T-cell (primary cell): ENCODE results near the gene LRRC61. TPM values are rescaled to one million over a fixed set of nuclear protein-coding genes. Genes with fewer than 3 reads are reported as not detected.
"Not testable (repeated sequence)": the region's sequence is repeated elsewhere in the genome, so short reads cannot be mapped to it uniquely, and the experiment has no call there.

Source experiments
- ATAC-seq, 4 experiments: fragments of 200-7000 bp in 3 of 4; fragments of 150-1000 bp in 1 of 4; cut with Tn5 transposase; replicated peaks in 1 of 4; 1 replicate in 3 of 4; 2 replicates in 1 of 4; pipeline ENCODE4 v1.10.0; 2021; ENCODE audit warnings: moderate library complexity in 3 of 4, mild to moderate bottlenecking in 2 of 4, moderate number of reproducible peaks in 1 of 4
- CTCF ChIA-PET, 2 donors: fragments of 300-600 bp; sonication (Branson Sonifier 250); formaldehyde crosslinking; loops; one replicate each; lab custom pipeline; 2022; ENCODE audit warnings: antibody characterized with exemption in 2 of 2; lab: Charles Lee
- POLR2A ChIA-PET, 2 donors: fragments of 300-600 bp; sonication (Branson Sonifier 250); formaldehyde crosslinking; loops; one replicate each; lab custom pipeline; 2022; ENCODE audit warnings: antibody characterized with exemption in 2 of 2; lab: Charles Lee
- DNase-seq, 35 experiments: peaks; one replicate each; pipeline versions ENCODE4 v3.0.0 to v3.0.0-alpha.2; 2013 to 2023
- H3K27ac ChIP-seq: one replicate; pipeline ENCODE4 v1.5.1; 2013; ENCODE audit warnings: low read length
- H3K27me3 ChIP-seq, 2 experiments: replicated peaks in 1 of 2; 1 replicate in 1 of 2; 2 replicates in 1 of 2; pipeline versions ENCODE4 v1.6.1 to v1.7.0; 2013; ENCODE audit warnings: low read length in 1 of 2, mixed read lengths in 1 of 2; ENCODE audit not compliant: control insufficient read depth in 2 of 2, insufficient read depth in 2 of 2; ENCODE audit errors: extremely low read depth in 1 of 2
- H3K36me3 ChIP-seq, 2 donors: 1 replicate in 1 of 2; 2 replicates in 1 of 2; pipeline versions ENCODE4 v1.6.1 to v1.7.0; 2013; ENCODE audit warnings: low read length in 1 of 2; ENCODE audit not compliant: control insufficient read depth in 2 of 2, insufficient read depth in 1 of 2; ENCODE audit errors: extremely low read depth in 1 of 2
- H3K4me1 ChIP-seq, 2 experiments: 1 replicate in 1 of 2; 2 replicates in 1 of 2; pipeline versions ENCODE4 v1.6.1 to v1.7.0; 2013; ENCODE audit warnings: low read length in 2 of 2, mixed read lengths in 1 of 2; ENCODE audit not compliant: insufficient read depth in 2 of 2, control insufficient read depth in 1 of 2; ENCODE audit errors: extremely low read depth in 1 of 2
- H3K4me3 ChIP-seq, 2 donors: 1 replicate in 1 of 2; 2 replicates in 1 of 2; pipeline versions ENCODE4 v1.5.1 to v1.7.0; 2013; ENCODE audit warnings: mild to moderate bottlenecking in 2 of 2, low read length in 1 of 2, moderate library complexity in 1 of 2; ENCODE audit not compliant: control insufficient read depth in 1 of 2; ENCODE audit errors: extremely low read depth in 1 of 2
- H3K9me3 ChIP-seq: 2 replicates; pipeline ENCODE4 v1.7.0; 2013
- H3K27ac Mint-ChIP-seq, 2 donors: one replicate each; pipeline ENCODE4 v1.8.0; 2020 to 2021; ENCODE audit warnings: mild to moderate bottlenecking in 2 of 2, mixed read lengths in 2 of 2
- H3K27me3 Mint-ChIP-seq, 2 donors: one replicate each; pipeline ENCODE4 v1.8.0; 2021 to 2022; ENCODE audit warnings: mixed read lengths in 2 of 2
- H3K36me3 Mint-ChIP-seq: one replicate; pipeline ENCODE4 v1.8.0; 2021; ENCODE audit warnings: mixed read lengths
- H3K4me1 Mint-ChIP-seq, 3 donors: one replicate each; pipeline ENCODE4 v1.8.0; 2020 to 2022; ENCODE audit warnings: mixed read lengths in 3 of 3, mild to moderate bottlenecking in 1 of 3
- H3K4me3 Mint-ChIP-seq, 3 donors: one replicate each; pipeline ENCODE4 v1.8.0; 2020 to 2022; ENCODE audit warnings: mild to moderate bottlenecking in 3 of 3, mixed read lengths in 3 of 3, moderate library complexity in 3 of 3
- H3K9me3 Mint-ChIP-seq, 3 donors: one replicate each; pipeline ENCODE4 v1.8.0; 2020 to 2022; ENCODE audit warnings: mixed read lengths in 3 of 3
- WGBS: methylation state at CpG from one replicate; pipeline ENCODE4 v1.1.5; 2013; ENCODE audit warnings: missing lambda C conversion rate; ENCODE audit not compliant: insufficient coverage; 5-methylcytosine and 5-hydroxymethylcytosine counted together
- total RNA-seq, 35 experiments: library from RNA in 6 of 35; stranded (reverse) in 6 of 35; fragments of 120-200 nt in 1 of 35; gene quantifications; one replicate each; pipeline versions ENCODE4 v1.2.1 to v1.2.4 and lab custom pipeline; 2013 to 2026

The LRRC61 gene
- total RNA-seq, 5 donors from 2014 or later (not counting 1 experiment from before 2014, with no cell fraction given), result 8.8 to 21.4 (median 16.6) TPM

- Histone ChIP-seq H3K36me3 (peaks cover 0 to 4% of the 10 kb centered on the region in 2 donors), H3K27me3 (no peaks in the 10 kb centered on the region), H3K4me1 (peaks cover 6 to 25% of the 10 kb centered on the region in 2 experiments), H3K27ac (no peak overlapping the region), H3K9me3 (no peaks in the 10 kb centered on the region), H3K4me3 (no peak overlapping the region)
- POLR2A ChIA-PET, result no interaction called here
- no peak for ATAC-seq
- Mint-ChIP-seq H3K4me3 (no peak overlapping the region), H3K27ac (no peak overlapping the region), H3K27me3 (no peaks in the 10 kb centered on the region), H3K9me3 (no peaks in the 10 kb centered on the region), H3K4me1 (peaks cover 31 to 39% (median 36%) of the 10 kb centered on the region in 3 donors), H3K36me3 (peaks cover 3% of the 10 kb centered on the region)
- WGBS, result 91% methylated on average over 16 of the region's 20 CpGs
- no peak for DNase-seq
- CTCF ChIA-PET, result no interaction called here
These were observed 59.1 kb downstream of the LRRC61 start for GRCh38 chr7:150382123-150382843.

- Mint-ChIP-seq H3K4me3 (no peak overlapping the region), H3K4me1 (peaks cover 25 to 34% (median 31%) of the 10 kb centered on the region in 3 donors), H3K9me3 (no peaks in the 10 kb centered on the region), H3K27me3 (no peaks in the 10 kb centered on the region), H3K27ac (no peak overlapping the region), H3K36me3 (peaks cover 3% of the 10 kb centered on the region)
- H3K27me3 ChIP-seq, result no peaks in the 10 kb centered on the region
- no peak overlapping the region for H3K27ac ChIP-seq
- H3K4me1 ChIP-seq, result peaks cover 6 to 25% of the 10 kb centered on the region in 2 experiments
- POLR2A ChIA-PET, result no interaction called here
- H3K36me3 ChIP-seq, result peaks cover 0 to 4% of the 10 kb centered on the region in 2 donors
- ATAC-seq (no peak), DNase-seq (no peak)
- no peak overlapping the region for H3K4me3 ChIP-seq
- CTCF ChIA-PET, result no interaction called here
- no peaks in the 10 kb centered on the region for H3K9me3 ChIP-seq
- no CpG with 5 or more reads among the region's 4 CpGs for WGBS
These were observed 59.7 kb downstream of the LRRC61 start for GRCh38 chr7:150382844-150383225.

GRCh38 chr7:150383710-150384397, 60.7 kb downstream of the LRRC61 start:
- no peak overlapping the region for H3K27ac Mint-ChIP-seq
- no peaks in the 10 kb centered on the region for H3K27me3 Mint-ChIP-seq
- WGBS, result 98% methylated on average over 16 of the region's 22 CpGs
- no peak for DNase-seq
- CTCF ChIA-PET, result no interaction called here
- POLR2A ChIA-PET, result no interaction called here
- H3K4me1 ChIP-seq, result peaks cover 6 to 14% of the 10 kb centered on the region in 2 experiments
- no peaks in the 10 kb centered on the region for H3K27me3 ChIP-seq
- H3K9me3 Mint-ChIP-seq, result no peaks in the 10 kb centered on the region
- no peak for ATAC-seq
- H3K9me3 ChIP-seq, result no peaks in the 10 kb centered on the region
- H3K4me3 Mint-ChIP-seq, result no peak overlapping the region
- peaks cover 20 to 29% (median 26%) of the 10 kb centered on the region in 3 donors for H3K4me1 Mint-ChIP-seq
- H3K36me3 Mint-ChIP-seq, result peaks cover 3% of the 10 kb centered on the region
- H3K36me3 ChIP-seq, result peaks cover 0 to 4% of the 10 kb centered on the region in 2 donors
- H3K4me3 ChIP-seq, result no peak overlapping the region
- no peak overlapping the region for H3K27ac ChIP-seq

- Mint-ChIP-seq H3K36me3 (peaks cover 3% of the 10 kb centered on the region), H3K9me3 (no peaks in the 10 kb centered on the region), H3K4me1 (peaks cover 19 to 26% (median 24%) of the 10 kb centered on the region in 3 donors), H3K27me3 (no peaks in the 10 kb centered on the region), H3K4me3 (no peak overlapping the region), H3K27ac (peak overlapping the region in 1 of 2 donors; percentile 52)
- no peak for DNase-seq
- Histone ChIP-seq H3K4me1 (peaks cover 5 to 12% of the 10 kb centered on the region in 2 experiments), H3K27me3 (no peaks in the 10 kb centered on the region), H3K36me3 (peaks cover 0 to 4% of the 10 kb centered on the region in 2 donors), H3K9me3 (no peaks in the 10 kb centered on the region), H3K4me3 (no peak overlapping the region), H3K27ac (no peak overlapping the region)
- CTCF ChIA-PET, result no interaction called here
- 70% methylated on average over 3 of the region's 15 CpGs for WGBS
- POLR2A ChIA-PET, result no interaction called here
- no peak for ATAC-seq
These were observed 61.5 kb downstream of the LRRC61 start for GRCh38 chr7:150384406-150385301.

- no peak overlapping the region for H3K27ac Mint-ChIP-seq
- Histone ChIP-seq H3K36me3 (peaks cover 0 to 4% of the 10 kb centered on the region in 2 donors), H3K4me1 (peaks cover 0 to 5% of the 10 kb centered on the region in 2 experiments), H3K27me3 (no peaks in the 10 kb centered on the region), H3K27ac (no peak overlapping the region), H3K9me3 (no peaks in the 10 kb centered on the region), H3K4me3 (no peak overlapping the region)
- H3K4me1 Mint-ChIP-seq, result peaks cover 12 to 20% (median 17%) of the 10 kb centered on the region in 3 donors
- WGBS, result 91% methylated on average over 11 of the region's 14 CpGs
- DNase-seq (no peak), ATAC-seq (no peak)
- ChIA-PET CTCF (no interaction called here), POLR2A (no interaction called here)
- H3K36me3 Mint-ChIP-seq, result peaks cover 3% of the 10 kb centered on the region
- no peak overlapping the region for H3K4me3 Mint-ChIP-seq
- H3K9me3 Mint-ChIP-seq, result no peaks in the 10 kb centered on the region
- H3K27me3 Mint-ChIP-seq, result no peaks in the 10 kb centered on the region
These were observed 62.2 kb downstream of the LRRC61 start for GRCh38 chr7:150385302-150385723.

- H3K4me3 ChIP-seq, H3K27ac Mint-ChIP-seq, H3K36me3 ChIP-seq, POLR2A ChIA-PET, H3K27me3 Mint-ChIP-seq, H3K36me3 Mint-ChIP-seq, ATAC-seq, H3K4me3 Mint-ChIP-seq, H3K9me3 Mint-ChIP-seq, H3K27ac ChIP-seq, H3K4me1 ChIP-seq, CTCF ChIA-PET, H3K27me3 ChIP-seq, H3K9me3 ChIP-seq, DNase-seq: not testable (repeated sequence)
- WGBS, result 93% methylated on average over 2 of the region's 6 CpGs
- H3K4me1 Mint-ChIP-seq, result peaks cover 7 to 14% (median 12%) of the 10 kb centered on the region in 3 donors
These were observed 62.7 kb downstream of the LRRC61 start for GRCh38 chr7:150385884-150386283.
